Ovary (tissue), 3 donors: Measurements from ENCODE around the gene TMEM120B.
"Not testable (repeated sequence)": the region's sequence is repeated elsewhere in the genome, so short reads cannot be mapped to it uniquely, and the experiment has no call there.

Source experiments
- POLR2A ChIP-seq: fragments of 450-650 bp; IDR thresholded peaks from one replicate; pipeline ENCODE4 v1.6.1; 2017; ENCODE audit warnings: antibody characterized with exemption, mild to moderate bottlenecking, moderate library complexity
- TF ChIP-seq, protein P1 (sequence below), 3 donors: fragments of 450-650 bp in 2 of 3; fragments of 200-600 bp in 1 of 3; IDR thresholded peaks; one replicate each; pipeline versions ENCODE4 v1.5.1 to v1.8.0; 2016 to 2022; ENCODE audit warnings: antibody characterized with exemption in 3 of 3, mild to moderate bottlenecking in 1 of 3
- donor health status: DM: no; HTN: no; CAD: no.

DNA sequence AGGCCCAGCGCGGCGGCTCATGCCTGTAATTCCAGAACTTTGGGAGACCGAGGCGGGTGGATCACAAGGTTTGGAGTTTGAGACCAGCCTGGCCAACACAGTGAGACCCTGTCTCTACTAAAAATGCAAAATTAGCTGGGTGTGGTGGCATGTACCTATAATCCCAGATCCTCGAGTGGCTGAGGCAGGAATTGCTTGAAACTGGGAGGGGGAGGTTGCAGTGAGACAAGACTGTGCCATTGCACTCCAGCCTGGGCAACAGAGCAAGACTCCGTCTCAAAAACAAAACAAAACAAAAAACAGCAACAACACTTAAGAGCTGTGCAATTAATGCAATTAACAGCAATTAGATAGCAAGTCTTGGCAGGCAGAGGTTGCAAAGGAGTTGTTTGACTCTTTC lies 2.5 kb downstream of the TMEM120B start:
- TF ChIP-seq POLR2A, result not testable (repeated sequence)
- TF ChIP-seq, protein P1, sequence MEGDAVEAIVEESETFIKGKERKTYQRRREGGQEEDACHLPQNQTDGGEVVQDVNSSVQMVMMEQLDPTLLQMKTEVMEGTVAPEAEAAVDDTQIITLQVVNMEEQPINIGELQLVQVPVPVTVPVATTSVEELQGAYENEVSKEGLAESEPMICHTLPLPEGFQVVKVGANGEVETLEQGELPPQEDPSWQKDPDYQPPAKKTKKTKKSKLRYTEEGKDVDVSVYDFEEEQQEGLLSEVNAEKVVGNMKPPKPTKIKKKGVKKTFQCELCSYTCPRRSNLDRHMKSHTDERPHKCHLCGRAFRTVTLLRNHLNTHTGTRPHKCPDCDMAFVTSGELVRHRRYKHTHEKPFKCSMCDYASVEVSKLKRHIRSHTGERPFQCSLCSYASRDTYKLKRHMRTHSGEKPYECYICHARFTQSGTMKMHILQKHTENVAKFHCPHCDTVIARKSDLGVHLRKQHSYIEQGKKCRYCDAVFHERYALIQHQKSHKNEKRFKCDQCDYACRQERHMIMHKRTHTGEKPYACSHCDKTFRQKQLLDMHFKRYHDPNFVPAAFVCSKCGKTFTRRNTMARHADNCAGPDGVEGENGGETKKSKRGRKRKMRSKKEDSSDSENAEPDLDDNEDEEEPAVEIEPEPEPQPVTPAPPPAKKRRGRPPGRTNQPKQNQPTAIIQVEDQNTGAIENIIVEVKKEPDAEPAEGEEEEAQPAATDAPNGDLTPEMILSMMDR (IDR thresholded peaks at IDR 0.05), result not testable (repeated sequence)
